Measurements from ENCODE around the gene TECPR2. TPM values are rescaled to one million over a fixed set of nuclear protein-coding genes. Genes with fewer than 3 reads are reported as not detected.

TECPR2 gene
- total and polyA plus RNA-seq, 2 of the 13 experiments (the other 11 are each of a cell fraction or from before 2014, with no cell fraction given), result 3.5 to 5.7 TPM

GRCh38 chr14:102356280-102356679 is 6.5 kb upstream of the TECPR2 start:
- DNase-seq (ENCODE audit: low spot score), result no peak
- Histone ChIP-seq H3K9ac (ENCODE audit: insufficient read depth, low read depth, low read length) (no peak overlapping the region), H3K27me3 (ENCODE audit: control insufficient read depth in 1 of 2, insufficient read depth in 2 of 2, low read length in 2 of 2) (no peaks in the 10 kb centered on the region), H3K79me2 (ENCODE audit: insufficient read depth, low read length) (no peaks in the 10 kb centered on the region), H2AFZ (ENCODE audit: low read length) (no peak overlapping the region), H3K36me3 (replicated peaks in 1 of 2; ENCODE audit: control insufficient read depth in 1 of 2, insufficient read depth in 2 of 2, low read length in 2 of 2) (peaks cover 10 to 47% of the 10 kb centered on the region in 2 experiments; a peak in 4 of 5 replicates), H3K4me3 (replicated peaks in 1 of 3; ENCODE audit: insufficient read depth in 1 of 3, low read depth in 2 of 3, low read length in 3 of 3) (no peak overlapping the region), H4K20me1 (ENCODE audit: insufficient read depth, low read length) (no peaks in the 10 kb centered on the region), H3K4me2 (ENCODE audit: low read depth, low read length) (no peak overlapping the region), H3K4me1 (ENCODE audit: insufficient read depth, low read length) (peaks cover 8% of the 10 kb centered on the region), H3K9me3 (ENCODE audit: low read length) (no peaks in the 10 kb centered on the region), H3K27ac (ENCODE audit: extremely low read length, insufficient read depth, low read length) (no peak overlapping the region)
- intact Hi-C loops (cut with micrococcal nuclease; ENCODE audit: unreplicated experiment) (no loop called here), in situ Hi-C loops (cut with HindIII; ENCODE audit: extremely low pct_ligation_motif_present, low pct_unique_long_range_greater_than_20kb) (no loop called here)
- no peak for FAIRE-seq
- no TSS peak for BruUV-seq (replicated peaks)
- 93% methylated on average over 3 of the region's 3 CpGs for WGBS (ENCODE audit: low lambda C conversion rate)
- ChIA-PET CTCF (ENCODE audit: low intra/inter-chr PET ratio, low total read pairs) (no interaction called here), POLR2A (no interaction called here)
- TF ChIP-seq ZZZ3 (CRISPR knock-in tag; IDR thresholded peaks at IDR 0.05; ENCODE audit: borderline replicate concordance), result no peak
- TF ChIP-seq AHR (CRISPR knock-in tag; IDR thresholded peaks at IDR 0.05), result no peak
- no peak for TF ChIP-seq KDM5A (IDR thresholded peaks at IDR 0.05; ENCODE audit: borderline replicate concordance, low read length)
- no peak for TF ChIP-seq ZNF7 (CRISPR knock-in tag; IDR thresholded peaks at IDR 0.05)
- TF ChIP-seq ZNF589 (CRISPR knock-in tag; conservative IDR thresholded peaks at IDR 0.05), result no peak
- no peak for TF ChIP-seq KLF15 (CRISPR knock-in tag; IDR thresholded peaks at IDR 0.05; ENCODE audit: borderline replicate concordance)
- TF ChIP-seq NFE2L1 (CRISPR knock-in tag; IDR thresholded peaks at IDR 0.05; ENCODE audit: borderline replicate concordance), result no peak
- TF ChIP-seq, protein P1, sequence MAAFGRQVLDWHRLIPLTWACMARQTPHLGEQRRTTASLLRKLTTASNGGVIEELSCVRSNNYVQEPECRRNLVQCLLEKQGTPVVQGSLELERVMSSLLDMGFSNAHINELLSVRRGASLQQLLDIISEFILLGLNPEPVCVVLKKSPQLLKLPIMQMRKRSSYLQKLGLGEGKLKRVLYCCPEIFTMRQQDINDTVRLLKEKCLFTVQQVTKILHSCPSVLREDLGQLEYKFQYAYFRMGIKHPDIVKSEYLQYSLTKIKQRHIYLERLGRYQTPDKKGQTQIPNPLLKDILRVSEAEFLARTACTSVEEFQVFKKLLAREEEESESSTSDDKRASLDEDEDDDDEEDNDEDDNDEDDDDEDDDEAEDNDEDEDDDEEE (CRISPR knock-in tag; IDR thresholded peaks at IDR 0.05), result no peak
- no peak for TF ChIP-seq U2AF1 (optimal IDR thresholded peaks at IDR 0.05; ENCODE audit: low read depth, low read length)
- no peak for TF ChIP-seq ZFAT (CRISPR knock-in tag; conservative IDR thresholded peaks at IDR 0.05)
- TF ChIP-seq NAIF1 (CRISPR knock-in tag; IDR thresholded peaks at IDR 0.05; ENCODE audit: borderline replicate concordance), result no peak
- no peak for ATAC-seq
